K562 (cell line): ENCODE results near the gene MAPKAPK2. TPM values are rescaled to one million over a fixed set of nuclear protein-coding genes. Genes with fewer than 3 reads are reported as not detected.
A peak's percentile ranks its signal among the peaks of the same experiment; 100 is the strongest.
"Not testable (repeated sequence)": the region's sequence is repeated elsewhere in the genome, so short reads cannot be mapped to it uniquely, and the experiment has no call there.

Source experiments
- ATAC-seq: fragments of 200-7000 bp; cut with Tn5 transposase; 3 replicates; pipeline ENCODE4 v1.9.1; 2020; ENCODE audit warnings: moderate library complexity
- BruUV-seq: library from RNA; stranded (reverse); fragments of 400-500 nt; replicated peaks from 2 replicates; lab custom pipeline; 2021; lab: Mats Ljungman, UMichigan
- CTCF ChIA-PET: fragments of 300-600 bp; formaldehyde crosslinking; extraction: SDS; loops from one replicate; lab custom pipeline; 2021; ENCODE audit warnings: low intra/inter-chr PET ratio; lab: Yijun Ruan, JAX
- POLR2A ChIA-PET: fragments of 300-600, 350-650 bp; sonication (Branson Sonifier 250); formaldehyde crosslinking; extraction: SDS; loops from one replicate; lab custom pipeline; 2021; ENCODE audit warnings: antibody characterized with exemption, inconsistent platforms; lab: Yijun Ruan, JAX
- DNase-seq, 4 experiments: peaks; one replicate each; pipeline versions ENCODE4 v3.0.0 to v3.0.0-alpha.2; 2011 to 2018; ENCODE audit warnings: low spot score in 3 of 4, mixed read lengths in 3 of 4; ENCODE audit errors: extremely low read depth in 1 of 4
- FAIRE-seq: peaks from 2 replicates; lab custom pipeline; 2011; peaks lifted over from hg19 to GRCh38; lab: Jason Lieb, UNC
- H2AFZ ChIP-seq: 2 replicates; pipeline ENCODE4 v1.6.0; 2011; ENCODE audit warnings: low read depth, low read length, control low read depth, inconsistent platforms
- H3K27ac ChIP-seq: fragments of 200-600 bp; 3 replicates; pipeline ENCODE4 v1.8.0; 2011; ENCODE audit warnings: low read depth, mild to moderate bottlenecking, control low read depth, inconsistent platforms, low read length, moderate library complexity, mixed read lengths; ENCODE audit errors: extremely low read depth
- H3K27me3 ChIP-seq, 2 experiments: fragments of 300-600 bp in 1 of 2; 2 replicates in 1 of 2; 3 replicates in 1 of 2; pipeline versions ENCODE4 v1.6.0 to v1.8.0; 2011; ENCODE audit warnings: inconsistent platforms in 2 of 2, low read length in 2 of 2, mild to moderate bottlenecking in 1 of 2, mixed read lengths in 1 of 2, moderate library complexity in 1 of 2; ENCODE audit not compliant: control insufficient read depth in 2 of 2, insufficient read depth in 2 of 2
- H3K36me3 ChIP-seq: fragments of 300-600 bp; 3 replicates; pipeline ENCODE4 v1.8.0; 2011; ENCODE audit warnings: mild to moderate bottlenecking, low read length, inconsistent platforms; ENCODE audit not compliant: control insufficient read depth, insufficient read depth
- H3K4me1 ChIP-seq, 2 experiments: fragments of 200-600 bp in 1 of 2; replicated peaks in 1 of 2; 2 replicates in 1 of 2; 3 replicates in 1 of 2; pipeline versions ENCODE4 v1.5.1 to v1.8.0; 2011; ENCODE audit warnings: inconsistent platforms in 2 of 2, low read length in 2 of 2, mild to moderate bottlenecking in 1 of 2, mixed read lengths in 1 of 2, moderate library complexity in 1 of 2; ENCODE audit not compliant: control insufficient read depth in 2 of 2, insufficient read depth in 2 of 2
- H3K4me2 ChIP-seq: 2 replicates; pipeline ENCODE4 v1.6.1; 2011; ENCODE audit warnings: low read length, control low read depth, inconsistent platforms, mixed read lengths; ENCODE audit not compliant: insufficient read depth
- H3K4me3 ChIP-seq: fragments of 200-600 bp; sonication (generic), shearing (Covaris generic); 2 replicates; pipeline ENCODE4 v1.5.1; 2016; ENCODE audit warnings: control low read depth, inconsistent platforms
- H3K79me2 ChIP-seq: fragments of 200-600 bp; 3 replicates; pipeline ENCODE4 v1.8.0; 2011; ENCODE audit warnings: low read length, inconsistent platforms; ENCODE audit not compliant: control insufficient read depth, insufficient read depth
- H3K9ac ChIP-seq, 2 experiments: 2 replicates each; pipeline versions ENCODE4 v1.6.0 to v1.6.1; 2011; ENCODE audit warnings: low read depth in 2 of 2, low read length in 2 of 2, control low read depth in 1 of 2, inconsistent platforms in 1 of 2, mild to moderate bottlenecking in 1 of 2, mixed read lengths in 1 of 2; ENCODE audit not compliant: insufficient read depth in 1 of 2
- H3K9me1 ChIP-seq: one replicate; pipeline ENCODE4 v1.6.0; 2011; ENCODE audit warnings: inconsistent platforms, mild to moderate bottlenecking, low read length, moderate library complexity; ENCODE audit not compliant: control insufficient read depth, insufficient read depth
- H3K9me3 ChIP-seq: replicated peaks from 2 replicates; pipeline ENCODE4 v1.5.1; 2011; ENCODE audit warnings: low read depth, low read length, inconsistent platforms; ENCODE audit not compliant: control insufficient read depth, insufficient read depth
- H4K20me1 ChIP-seq: replicated peaks from 2 replicates; pipeline ENCODE4 v1.6.1; 2011; ENCODE audit warnings: low read length, inconsistent platforms, mixed read lengths; ENCODE audit not compliant: control insufficient read depth, insufficient read depth
- CBX8 ChIP-seq: fragments of 200-600 bp; sonication (generic); IDR thresholded peaks from 2 replicates; pipeline ENCODE4 v1.6.1; 2012; ENCODE audit warnings: borderline replicate concordance, mixed run types, low read depth, mild to moderate bottlenecking, moderate library complexity, mixed read lengths, low read length, control low read depth, inconsistent platforms; ENCODE audit not compliant: poor library complexity, severe bottlenecking; ENCODE audit errors: extremely low read depth
- ELF2 ChIP-seq: fragments of 250-450 bp; sonication (Bioruptor Pico); IDR thresholded peaks from 2 replicates; pipeline ENCODE4 v1.5.0; 2021; ENCODE audit warnings: mild to moderate bottlenecking
- MEIS2 ChIP-seq: fragments of 450-650 bp; IDR thresholded peaks from 2 replicates; pipeline ENCODE4 v1.6.1; 2014; ENCODE audit warnings: mild to moderate bottlenecking; ENCODE audit not compliant: partially characterized antibody
- NONO ChIP-seq, 2 experiments: fragments of 200-400 bp in 1 of 2; fragments of 450-650 bp in 1 of 2; formaldehyde crosslinking in 1 of 2; IDR thresholded peaks; 2 replicates each; pipeline ENCODE4 v1.6.1; 2017; ENCODE audit warnings: low read depth in 2 of 2, mild to moderate bottlenecking in 2 of 2, moderate library complexity in 2 of 2, low read length in 1 of 2
- SPI1 ChIP-seq: IDR thresholded peaks from 2 replicates; pipeline ENCODE4 v1.6.1; 2011; ENCODE audit warnings: low read depth, low read length, control low read depth, borderline replicate concordance
- ZNF184 ChIP-seq: sonication (generic); formaldehyde crosslinking; IDR thresholded peaks from 2 replicates; pipeline ENCODE4 v1.5.0; 2020; ENCODE audit warnings: missing genetic modification reagents
- ZNF79 ChIP-seq: fragments of 250-450 bp; sonication (Bioruptor Pico); IDR thresholded peaks from 2 replicates; pipeline ENCODE4 v1.4.0; 2020; ENCODE audit warnings: low read depth, mild to moderate bottlenecking, moderate library complexity
- WGBS: fragments of 100-300 bp; shearing (Covaris generic); methylation state at CpG from one replicate; pipeline ENCODE4 v1.1.6; 2016; ENCODE audit warnings: low coverage, mixed read lengths; ENCODE audit not compliant: insufficient coverage; ENCODE audit errors: missing lambda C conversion rate; 5-methylcytosine and 5-hydroxymethylcytosine counted together
- in situ Hi-C: fragments of 300-500 bp; cut with MboI; formaldehyde crosslinking; loops from 4 replicates; pipeline ENCODE4 v1.15.0; 2018; ENCODE audit warnings: inconsistent platforms, mixed read lengths
- intact Hi-C: fragments of 100-400 bp; cut with micrococcal nuclease; formaldehyde crosslinking; loops from 2 replicates; pipeline ENCODE4 v1.14.2; 2022
- polyA plus RNA-seq, 8 experiments: library from polyadenylated mRNA; depleted of rRNA in 4 of 8; stranded (reverse) in 5 of 8; unstranded in 3 of 8; fragments of >200 nt; fragmentation: Nextera tagmentation in 2 of 8; fragmentation: Illumina TruSeq in 1 of 8; extraction: Ambion mirVana in 2 of 8; extraction: Trizol in 1 of 8; gene quantifications; 2 replicates each; pipeline versions ENCODE4 v1.2.1 to v1.2.3, GENCODE V29; 2011 to 2014; ENCODE audit warnings: inconsistent platforms in 1 of 8, missing spikeins in 1 of 8
- total RNA-seq, 7 experiments: library from RNA; depleted of rRNA in 6 of 7; stranded (reverse); fragments of >200 nt in 6 of 7; fragmentation: Illumina TruSeq in 2 of 7; extraction: Trizol in 2 of 7; gene quantifications; 2 replicates each; pipeline versions ENCODE4 v1.2.1 to v1.2.3, GENCODE V29; 2011 to 2021; ENCODE audit warnings: low replicate concordance in 1 of 7

The MAPKAPK2 gene
- total and polyA plus RNA-seq, 9 of the 15 experiments (the other 6 are each of a cell fraction or from before 2014, with no cell fraction given) = 0.63 to 94.2 (median 52.1) TPM

DNA sequence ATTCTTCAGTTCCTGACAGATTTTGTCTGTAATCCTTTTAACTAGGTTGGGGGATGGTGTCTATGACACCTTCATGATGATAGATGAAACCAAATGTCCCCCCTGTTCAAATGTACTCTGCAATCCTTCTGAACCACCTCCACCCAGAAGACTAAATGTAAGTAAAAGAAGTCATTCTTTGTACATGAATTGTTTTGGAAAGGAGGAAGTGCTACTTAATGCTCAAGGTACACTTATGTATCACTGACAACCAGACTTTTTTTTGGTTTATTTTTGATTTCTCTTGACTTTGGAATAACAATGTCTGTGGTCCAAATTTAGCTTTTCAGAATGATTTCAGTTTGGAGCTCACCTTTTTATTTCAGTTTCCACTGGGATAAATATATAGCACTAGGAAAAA, 47.1 kb upstream of the MAPKAPK2 start:
- no peak for TF ChIP-seq CBX8
- 0 out of 2 replicates have a peak, but pooled peaks have one; percentile 8 for TF ChIP-seq ELF2 (CRISPR knock-in tag)
- 0 out of 4 replicates have a peak, but pooled peaks of 1 of the 2 experiments have one; percentile 14 for TF ChIP-seq NONO (IDR thresholded peaks at IDR 0.05; ENCODE audit: low read depth in 2 of 2, low read length in 1 of 2)
- TF ChIP-seq SPI1 = peak; percentile 85
- no peak for TF ChIP-seq ZNF79 (CRISPR knock-in tag)
- no peak for TF ChIP-seq ZNF184 (CRISPR knock-in tag)
- peak; percentile 60 for TF ChIP-seq MEIS2
- peak overlapping the region in 1 of 2 experiments; percentile 76; a peak in 2 of 4 replicates for H3K9ac ChIP-seq
- no peak for FAIRE-seq
- H3K27ac ChIP-seq = no peak overlapping the region
- H3K36me3 ChIP-seq = peaks cover 25% of the 10 kb centered on the region
- H3K9me1 ChIP-seq = no peaks in the 10 kb centered on the region
- H3K79me2 ChIP-seq = peaks cover 38% of the 10 kb centered on the region
- intact Hi-C loops = no loop called here
- peaks cover 14 to 24% of the 10 kb centered on the region in 2 experiments for H3K4me1 ChIP-seq
- peak overlapping the region; percentile 87; the same call in 1 of the 2 replicates for H3K4me3 ChIP-seq
- no peak for DNase-seq
- CTCF ChIA-PET = no interaction called here
- peak overlapping the region; percentile 69; the same call in 1 of the 2 replicates for H3K4me2 ChIP-seq
- no TSS peak for BruUV-seq
- POLR2A ChIA-PET = interaction anchor here (0.8 to 4.7 kb wide), 4 partner anchors 11 to 75 kb away, joined by 3 to 57 read pairs (median 3); no protein-coding TSS in a partner anchor
- no peak overlapping the region for H2AFZ ChIP-seq
- no peaks in the 10 kb centered on the region for H3K27me3 ChIP-seq
- no peaks in the 10 kb centered on the region for H4K20me1 ChIP-seq
- H3K9me3 ChIP-seq = no peaks in the 10 kb centered on the region
- no peak for ATAC-seq
- in situ Hi-C loops = no loop called here

DNA sequence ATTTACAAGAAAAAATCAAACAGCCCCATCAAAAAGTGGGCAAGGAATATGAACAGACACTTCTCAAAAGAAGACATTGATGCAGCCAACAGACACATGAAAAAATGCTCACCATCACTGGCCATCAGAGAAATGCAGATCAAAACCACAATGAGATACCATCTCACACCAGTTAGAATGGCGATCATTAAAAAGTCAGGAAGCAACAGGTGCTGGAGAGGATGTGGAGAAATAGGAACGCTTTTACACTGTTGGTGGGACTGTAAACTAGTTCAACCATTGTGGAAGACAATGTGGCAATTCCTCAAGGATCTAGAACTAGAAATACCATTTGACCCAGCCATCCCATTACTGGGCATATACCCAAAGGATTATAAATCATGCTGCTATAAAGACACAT, 42.6 kb upstream of the MAPKAPK2 start:
- Histone ChIP-seq H3K79me2 (peaks cover 28% of the 10 kb centered on the region), H3K36me3 (peaks cover 43% of the 10 kb centered on the region)
- H3K4me2 ChIP-seq, H4K20me1 ChIP-seq, H3K4me1 ChIP-seq, H3K27ac ChIP-seq, CTCF ChIA-PET, intact Hi-C loops, H3K9me1 ChIP-seq, H3K27me3 ChIP-seq, H3K9ac ChIP-seq, BruUV-seq, ATAC-seq, DNase-seq, FAIRE-seq, in situ Hi-C loops, H3K4me3 ChIP-seq, H2AFZ ChIP-seq, H3K9me3 ChIP-seq, POLR2A ChIA-PET: not testable (repeated sequence)
- WGBS = 71% methylated on average over 2 of the region's 2 CpGs
